ENCODE measurements around the gene RGP1. TPM values are rescaled to one million over a fixed set of nuclear protein-coding genes. Genes with fewer than 3 reads are reported as not detected.

RGP1 gene
- total RNA-seq, 1 donor from 2014 or later, result 11.8 TPM

- H3K36me3 ChIP-seq (ENCODE audit: control insufficient read depth, insufficient read depth, low read length), result no peaks in the 10 kb centered on the region
- no peak overlapping the region for H3K4me3 ChIP-seq (ENCODE audit: low read depth, low read length)
- FAIRE-seq (no peak), DNase-seq (ENCODE audit: low read depth) (peak; percentile 74)
- no peak for TF ChIP-seq CTCF (IDR thresholded peaks at IDR 0.05; ENCODE audit: insufficient read depth, low read length, severe bottlenecking)
- no peaks in the 10 kb centered on the region for H3K27me3 ChIP-seq (ENCODE audit: control insufficient read depth, insufficient read depth, low read length)
Observed at GRCh38 chr9:35795695-35796094, 46.6 kb downstream of the RGP1 start.

- Histone ChIP-seq H3K4me3 (ENCODE audit: low read depth, low read length) (no peak overlapping the region), H3K27me3 (ENCODE audit: control insufficient read depth, insufficient read depth, low read length) (no peaks in the 10 kb centered on the region), H3K36me3 (ENCODE audit: control insufficient read depth, insufficient read depth, low read length) (no peaks in the 10 kb centered on the region)
- TF ChIP-seq CTCF (IDR thresholded peaks at IDR 0.05; ENCODE audit: insufficient read depth, low read length, severe bottlenecking), result no peak
- FAIRE-seq, result no peak
- DNase-seq (ENCODE audit: low read depth), result peak; percentile 24
Observed at GRCh38 chr9:35797311-35798109, 48.4 kb downstream of the RGP1 start.

GRCh38 chr9:35798658-35799374, 49.7 kb downstream of the RGP1 start:
- no peak for TF ChIP-seq CTCF (IDR thresholded peaks at IDR 0.05; ENCODE audit: insufficient read depth, low read length, severe bottlenecking)
- FAIRE-seq (peak; percentile 98), DNase-seq (ENCODE audit: low read depth) (peak; percentile 100)

GRCh38 chr9:35800530-35800929, 51.4 kb downstream of the RGP1 start:
- H3K27me3 ChIP-seq (ENCODE audit: control insufficient read depth, insufficient read depth, low read length), result no peaks in the 10 kb centered on the region
- FAIRE-seq, result no peak
- H3K4me3 ChIP-seq (ENCODE audit: low read depth, low read length), result no peak overlapping the region
- TF ChIP-seq CTCF (IDR thresholded peaks at IDR 0.05; ENCODE audit: insufficient read depth, low read length, severe bottlenecking), result no peak
- no peaks in the 10 kb centered on the region for H3K36me3 ChIP-seq (ENCODE audit: control insufficient read depth, insufficient read depth, low read length)
- no peak for DNase-seq (ENCODE audit: low read depth)

More at GRCh38 chr9:35798658-35799374, 49.7 kb downstream of the RGP1 start:
- Histone ChIP-seq H3K27me3 (ENCODE audit: control insufficient read depth, insufficient read depth, low read length) (no peaks in the 10 kb centered on the region), H3K4me3 (ENCODE audit: low read depth, low read length) (no peak overlapping the region), H3K36me3 (ENCODE audit: control insufficient read depth, insufficient read depth, low read length) (no peaks in the 10 kb centered on the region)

- FAIRE-seq, result no peak
- Histone ChIP-seq H3K4me3 (ENCODE audit: low read depth, low read length) (no peak overlapping the region), H3K27me3 (ENCODE audit: control insufficient read depth, insufficient read depth, low read length) (no peaks in the 10 kb centered on the region), H3K36me3 (ENCODE audit: control insufficient read depth, insufficient read depth, low read length) (peaks cover 3% of the 10 kb centered on the region)
- TF ChIP-seq CTCF (IDR thresholded peaks at IDR 0.05; ENCODE audit: insufficient read depth, low read length, severe bottlenecking), result no peak
- DNase-seq (ENCODE audit: low read depth), result no peak
Observed at GRCh38 chr9:35801328-35802128, 52.4 kb downstream of the RGP1 start.

Data from bronchial epithelial cell (primary cell).